Endothelial cell of umbilical vein (primary cell): ENCODE data around the gene PAX9. TPM values are rescaled to one million over a fixed set of nuclear protein-coding genes. Genes with fewer than 3 reads are reported as not detected.

ENCODE experiments used
- BruUV-seq: library from RNA; stranded (reverse); fragments of 400-500 nt; replicated peaks from 2 replicates; lab custom pipeline; 2021; lab: Mats Ljungman, UMichigan
- CTCF ChIA-PET: fragments of 300-600, 350-600 bp; sonication (Branson Sonifier 250); formaldehyde crosslinking; loops from one replicate; lab custom pipeline; 2021; ENCODE audit warnings: antibody characterized with exemption, inconsistent platforms; lab: Charles Lee
- POLR2A ChIA-PET: fragments of 300-600, 350-600 bp; sonication (Branson Sonifier 250); formaldehyde crosslinking; loops from one replicate; lab custom pipeline; 2021; ENCODE audit warnings: antibody characterized with exemption, inconsistent platforms; lab: Charles Lee
- DNase-seq: peaks from one replicate; pipeline ENCODE4 v3.0.0-alpha.2; 2011; ENCODE audit warnings: low read depth, low spot score
- FAIRE-seq: peaks from 2 replicates; lab custom pipeline; 2011; peaks lifted over from hg19 to GRCh38; lab: Jason Lieb, UNC
- H2AFZ ChIP-seq: 2 replicates; pipeline ENCODE4 v1.6.0; 2012; ENCODE audit warnings: low read depth, low read length, control low read depth, inconsistent platforms
- H3K27ac ChIP-seq: 2 replicates; pipeline ENCODE4 v1.5.1; 2011; ENCODE audit warnings: low read depth, mild to moderate bottlenecking, control low read depth, low read length, moderate library complexity; ENCODE audit not compliant: insufficient read depth
- H3K27me3 ChIP-seq, 2 experiments: 2 replicates each; pipeline versions ENCODE4 v1.6.0 to v1.6.1; 2011; ENCODE audit warnings: low read length in 2 of 2, mixed read lengths in 1 of 2; ENCODE audit not compliant: control insufficient read depth in 2 of 2, insufficient read depth in 2 of 2
- H3K36me3 ChIP-seq, 2 experiments: 2 replicates in 1 of 2; 3 replicates in 1 of 2; pipeline ENCODE4 v1.5.1; 2011; ENCODE audit warnings: low read length in 2 of 2, mild to moderate bottlenecking in 1 of 2, moderate library complexity in 1 of 2; ENCODE audit not compliant: control insufficient read depth in 2 of 2, insufficient read depth in 2 of 2; ENCODE audit errors: extremely low read depth in 1 of 2
- H3K4me1 ChIP-seq: 3 replicates; pipeline ENCODE4 v1.5.1; 2011; ENCODE audit warnings: mild to moderate bottlenecking, low read length; ENCODE audit not compliant: control insufficient read depth, insufficient read depth; ENCODE audit errors: extremely low read depth
- H3K4me2 ChIP-seq: 2 replicates; pipeline ENCODE4 v1.6.1; 2011; ENCODE audit warnings: low read length, control low read depth, mixed read lengths; ENCODE audit not compliant: insufficient read depth
- H3K4me3 ChIP-seq, 3 experiments: fragments of 200-600 bp in 1 of 3; sonication (generic), shearing (Covaris generic) in 1 of 3; replicated peaks in 1 of 3; 2 replicates each; pipeline ENCODE4 v1.5.1; 2011 to 2016; ENCODE audit warnings: control low read depth in 3 of 3, low read length in 3 of 3, mild to moderate bottlenecking in 2 of 3, inconsistent platforms in 1 of 3, low read depth in 1 of 3, moderate library complexity in 1 of 3; ENCODE audit not compliant: insufficient read depth in 1 of 3
- H3K79me2 ChIP-seq: 2 replicates; pipeline ENCODE4 v1.6.0; 2012; ENCODE audit warnings: low read length, inconsistent platforms; ENCODE audit not compliant: control insufficient read depth, insufficient read depth
- H3K9ac ChIP-seq: replicated peaks from 2 replicates; pipeline ENCODE3; 2011; ENCODE audit warnings: low read length, control low read depth; ENCODE audit not compliant: insufficient read depth; ENCODE audit errors: extremely low read depth
- H3K9me1 ChIP-seq: replicated peaks from 3 replicates; pipeline ENCODE4 v1.6.0; 2011; ENCODE audit warnings: mild to moderate bottlenecking, low read length; ENCODE audit not compliant: control insufficient read depth, insufficient read depth; ENCODE audit errors: extremely low read depth
- H3K9me3 ChIP-seq: replicated peaks from 2 replicates; pipeline ENCODE4 v1.5.1; 2012; ENCODE audit warnings: low read length, inconsistent platforms; ENCODE audit not compliant: control insufficient read depth, insufficient read depth
- H4K20me1 ChIP-seq: replicated peaks from 2 replicates; pipeline ENCODE3; 2011; ENCODE audit warnings: mild to moderate bottlenecking, low read length; ENCODE audit not compliant: control insufficient read depth, insufficient read depth; ENCODE audit errors: extremely low read depth
- EZH2 ChIP-seq: IDR thresholded peaks from 2 replicates; pipeline ENCODE4 v1.6.1; 2012; ENCODE audit warnings: borderline replicate concordance, low read depth, mild to moderate bottlenecking, moderate library complexity, low read length, inconsistent platforms; ENCODE audit not compliant: severe bottlenecking
- FOS ChIP-seq: IDR thresholded peaks from 2 replicates; pipeline ENCODE4 v1.6.1; 2011; ENCODE audit warnings: mild to moderate bottlenecking, low read length, moderate library complexity, borderline replicate concordance; ENCODE audit not compliant: insufficient read depth
- GATA2 ChIP-seq: IDR thresholded peaks from 2 replicates; pipeline ENCODE4 v1.7.0; 2011; ENCODE audit warnings: low read depth, mild to moderate bottlenecking, moderate library complexity, mixed read lengths, low read length; ENCODE audit not compliant: insufficient read length, insufficient read depth
- JUN ChIP-seq: IDR thresholded peaks from 2 replicates; pipeline ENCODE4 v1.6.1; 2011; ENCODE audit warnings: borderline replicate concordance, low read depth; ENCODE audit not compliant: insufficient read length, insufficient read depth
- MAX ChIP-seq: IDR thresholded peaks from 2 replicates; pipeline ENCODE4 v1.6.1; 2011; ENCODE audit not compliant: insufficient read depth, insufficient read length
- MYC ChIP-seq: IDR thresholded peaks from one replicate; pipeline ENCODE4 v1.6.1; 2011; ENCODE audit warnings: mild to moderate bottlenecking, low read depth, low read length
- POLR2A ChIP-seq: IDR thresholded peaks from 2 replicates; pipeline ENCODE4 v1.6.1; 2012; ENCODE audit warnings: low read depth, mild to moderate bottlenecking, control low read depth, low read length
- POLR2AphosphoS5 ChIP-seq: IDR thresholded peaks from 2 replicates; pipeline ENCODE4 v1.6.1; 2012; ENCODE audit warnings: low read depth, mild to moderate bottlenecking, control low read depth, low read length, moderate library complexity; ENCODE audit not compliant: insufficient read depth
- dilution Hi-C: fragments of 300-500 bp; cut with MboI; formaldehyde crosslinking; loops from one replicate; pipeline ENCODE4 v1.15.0; 2019; ENCODE audit warnings: low sequenced_read_pairs; ENCODE audit not compliant: extremely low pct_ligation_motif_present
- intact Hi-C: fragments of 100-400 bp; cut with micrococcal nuclease; formaldehyde crosslinking; loops from one replicate; pipeline ENCODE4 v1.10.0; 2022
- polyA plus RNA-seq, 4 experiments: library from polyadenylated mRNA; depleted of rRNA in 3 of 4; stranded (reverse) in 3 of 4; unstranded in 1 of 4; fragments of >200 nt; gene quantifications; 2 replicates each; pipeline versions ENCODE4 v1.2.1 to v1.2.3, GENCODE V29; 2011 to 2012; ENCODE audit warnings: missing spikeins in 1 of 4
- total RNA-seq: library from RNA; stranded (reverse); gene quantifications from 2 replicates; pipeline ENCODE4 v1.2.3, GENCODE V29; 2021
- TF ChIP-seq, protein P1 (sequence below), 2 donors: IDR thresholded peaks; 1 replicate in 1 of 2; 2 replicates in 1 of 2; pipeline ENCODE4 v1.5.1; 2011; ENCODE audit warnings: low read length in 2 of 2, mild to moderate bottlenecking in 2 of 2, moderate library complexity in 2 of 2, control low read depth in 1 of 2, inconsistent platforms in 1 of 2, low read depth in 1 of 2; ENCODE audit not compliant: insufficient read depth in 1 of 2; ENCODE audit errors: extremely low read depth in 1 of 2

PAX9 gene
- total and polyA plus RNA-seq, 2 donors (not counting 3 experiments of a cell fraction or from before 2014, with no cell fraction given), result 0.37 to 0.44 TPM

- FAIRE-seq (no peak), DNase-seq (no peak)
- H3K36me3 ChIP-seq, result no peaks in the 10 kb centered on the region
- H3K79me2 ChIP-seq, result no peaks in the 10 kb centered on the region
- peaks cover 10% of the 10 kb centered on the region for H3K4me1 ChIP-seq
- BruUV-seq, result no TSS peak
- CTCF ChIA-PET, result interaction anchor here (1.0 to 6.6 kb wide), 11 partner anchors 10 to 583 kb away, joined by 3 to 49 read pairs (median 4); no protein-coding TSS in a partner anchor
- H3K27ac ChIP-seq, result no peak overlapping the region
- H3K4me2 ChIP-seq, result peak overlapping the region; percentile 31
- H2AFZ ChIP-seq, result peak overlapping the region; percentile 83
- H3K27me3 ChIP-seq, result peaks cover 53 to 84% of the 10 kb centered on the region in 2 experiments
- no peaks in the 10 kb centered on the region for H3K9me3 ChIP-seq
- H3K9me1 ChIP-seq, result no peaks in the 10 kb centered on the region
- H4K20me1 ChIP-seq, result peaks cover 3% of the 10 kb centered on the region
- POLR2A ChIA-PET, result no interaction called here
- TF ChIP-seq, protein P1, sequence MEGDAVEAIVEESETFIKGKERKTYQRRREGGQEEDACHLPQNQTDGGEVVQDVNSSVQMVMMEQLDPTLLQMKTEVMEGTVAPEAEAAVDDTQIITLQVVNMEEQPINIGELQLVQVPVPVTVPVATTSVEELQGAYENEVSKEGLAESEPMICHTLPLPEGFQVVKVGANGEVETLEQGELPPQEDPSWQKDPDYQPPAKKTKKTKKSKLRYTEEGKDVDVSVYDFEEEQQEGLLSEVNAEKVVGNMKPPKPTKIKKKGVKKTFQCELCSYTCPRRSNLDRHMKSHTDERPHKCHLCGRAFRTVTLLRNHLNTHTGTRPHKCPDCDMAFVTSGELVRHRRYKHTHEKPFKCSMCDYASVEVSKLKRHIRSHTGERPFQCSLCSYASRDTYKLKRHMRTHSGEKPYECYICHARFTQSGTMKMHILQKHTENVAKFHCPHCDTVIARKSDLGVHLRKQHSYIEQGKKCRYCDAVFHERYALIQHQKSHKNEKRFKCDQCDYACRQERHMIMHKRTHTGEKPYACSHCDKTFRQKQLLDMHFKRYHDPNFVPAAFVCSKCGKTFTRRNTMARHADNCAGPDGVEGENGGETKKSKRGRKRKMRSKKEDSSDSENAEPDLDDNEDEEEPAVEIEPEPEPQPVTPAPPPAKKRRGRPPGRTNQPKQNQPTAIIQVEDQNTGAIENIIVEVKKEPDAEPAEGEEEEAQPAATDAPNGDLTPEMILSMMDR (IDR thresholded peaks at IDR 0.05; ENCODE audit: extremely low read depth in 1 of 2, insufficient read depth in 1 of 2, low read depth in 1 of 2, low read length in 2 of 2), result no peak
- TF ChIP-seq MAX (no peak), FOS (no peak), POLR2A (no peak), MYC (no peak), POLR2AphosphoS5 (no peak), GATA2 (no peak), EZH2 (no peak), JUN (no peak)
- peak overlapping the region in 2 of 3 experiments; percentile 31 to 35 for H3K4me3 ChIP-seq
- dilution Hi-C loops (loop anchor here (10.0 kb wide), 1 partner anchor 507 kb away; no protein-coding TSS in a partner anchor), intact Hi-C loops (loop anchor here (1.0 to 5.0 kb wide), 2 partner anchors 470 to 585 kb away; no protein-coding TSS in a partner anchor)
- no peak overlapping the region for H3K9ac ChIP-seq
Measured at GRCh38 chr14:36647417-36647823, 14.2 kb upstream of the PAX9 start.
